Left ventricle myocardium inferior (tissue), 1 donor: ENCODE measurements around the gene IDH1. TPM values are rescaled to one million over a fixed set of nuclear protein-coding genes. Genes with fewer than 3 reads are reported as not detected.

Source experiments
- DNase-seq: peaks from one replicate; pipeline ENCODE4 v3.0.0-alpha.2; 2020
- H3K27ac ChIP-seq: fragments of 200-600 bp; replicated peaks from 2 replicates; pipeline ENCODE4 v1.8.0; 2021
- H3K27me3 ChIP-seq: fragments of 200-600 bp; 2 replicates; pipeline ENCODE4 v1.8.0; 2021; ENCODE audit warnings: low read depth
- H3K36me3 ChIP-seq: fragments of 200-600 bp; 2 replicates; pipeline ENCODE4 v1.8.0; 2021
- H3K4me1 ChIP-seq: fragments of 200-600 bp; 2 replicates; pipeline ENCODE4 v1.8.0; 2021
- H3K4me3 ChIP-seq: fragments of 200-600 bp; 2 replicates; pipeline ENCODE4 v1.8.0; 2021; ENCODE audit warnings: mild to moderate bottlenecking, moderate library complexity
- H3K9me3 ChIP-seq: fragments of 200-600 bp; replicated peaks from 2 replicates; pipeline ENCODE4 v1.8.0; 2021
- intact Hi-C: fragments of 100-400 bp; cut with micrococcal nuclease; formaldehyde crosslinking; loops from one replicate; pipeline ENCODE4 v1.11.0; 2022
- long read RNA-seq: library from polyadenylated mRNA; unstranded; transcript quantifications from one replicate; pipeline ENCODE4 v2.0.0, GENCODE V29; 2021
- total RNA-seq: library from RNA; stranded (reverse); fragmentation: NEBNext Ultra II Directional; extraction: Animal tissue kit (Norgen Biotek cat#: 25700); gene quantifications from one replicate; pipeline ENCODE4 v1.2.1, GENCODE V29; 2021
- TF ChIP-seq, protein P1 (sequence below): fragments of 200-600 bp; IDR thresholded peaks from 2 replicates; pipeline ENCODE4 v1.8.0; 2021; ENCODE audit warnings: antibody characterized with exemption, mild to moderate bottlenecking, borderline replicate concordance
- donor health status: DM: no; HTN: yes; CAD: no; lungs with severe emphysema.

The IDH1 gene
- 38.4 TPM for total RNA-seq
- long read RNA-seq, transcript IDH1-201 (10 exons, 2,382 nt) = major isoform, 53 of 67 reads
- long read RNA-seq, transcript IDH1-205 (10 exons, 2,298 nt) = minor isoform, 6 of 67 reads
- long read RNA-seq, partial matches to known transcripts = 3 of 67 reads
- long read RNA-seq, other reads (novel, unspliced or antisense) = 3 of 67 reads

DNA sequence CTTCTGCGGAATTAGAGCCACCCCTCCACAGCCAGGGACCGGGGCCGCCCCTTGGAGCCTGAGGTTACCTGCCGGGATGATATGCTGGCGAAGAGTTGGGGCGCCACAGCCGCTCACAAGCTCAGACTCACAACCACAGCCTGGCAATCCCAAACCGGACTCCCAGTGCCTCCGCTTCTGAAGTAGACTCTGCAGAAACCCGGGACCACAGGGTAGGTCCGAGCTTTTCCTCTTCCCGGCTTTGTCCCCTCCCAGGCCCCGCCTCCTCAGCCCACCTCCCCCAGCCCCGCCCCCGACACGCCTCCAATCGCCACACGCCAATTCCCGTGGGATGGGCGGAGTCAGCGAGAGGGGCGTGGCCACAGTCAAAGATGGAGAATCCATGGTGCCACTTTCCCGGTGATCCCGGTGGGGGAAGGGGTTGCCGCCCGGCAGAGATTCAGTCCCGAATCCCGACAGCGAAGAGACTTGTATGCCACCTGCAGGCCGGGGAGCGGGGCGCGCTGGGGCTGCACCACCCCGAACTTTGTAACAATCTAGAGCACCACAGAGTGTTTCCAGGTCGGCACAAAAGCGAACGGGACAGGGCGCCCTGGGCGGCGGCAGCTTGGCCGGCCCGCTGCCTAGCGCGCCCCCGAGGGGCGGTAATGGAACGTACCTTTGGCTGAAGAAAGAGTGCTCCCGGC, at the start of gene IDH1:
TSS of gene IDH1 (minus strand) at position 201 of the 686 bp plus-strand sequence. CDS start 3,520 bp downstream, outside the sequence.
- DNase-seq = peak; percentile 97
- no peaks in the 10 kb centered on the region for H3K27me3 ChIP-seq
- H3K9me3 ChIP-seq = no peaks in the 10 kb centered on the region
- H3K4me1 ChIP-seq = peaks cover 57% of the 10 kb centered on the region
- peak within 1 kb of the TSS; percentile 91 for H3K27ac ChIP-seq
- H3K4me3 ChIP-seq = peak within 1 kb of the TSS; percentile 88
- TF ChIP-seq, protein P1, sequence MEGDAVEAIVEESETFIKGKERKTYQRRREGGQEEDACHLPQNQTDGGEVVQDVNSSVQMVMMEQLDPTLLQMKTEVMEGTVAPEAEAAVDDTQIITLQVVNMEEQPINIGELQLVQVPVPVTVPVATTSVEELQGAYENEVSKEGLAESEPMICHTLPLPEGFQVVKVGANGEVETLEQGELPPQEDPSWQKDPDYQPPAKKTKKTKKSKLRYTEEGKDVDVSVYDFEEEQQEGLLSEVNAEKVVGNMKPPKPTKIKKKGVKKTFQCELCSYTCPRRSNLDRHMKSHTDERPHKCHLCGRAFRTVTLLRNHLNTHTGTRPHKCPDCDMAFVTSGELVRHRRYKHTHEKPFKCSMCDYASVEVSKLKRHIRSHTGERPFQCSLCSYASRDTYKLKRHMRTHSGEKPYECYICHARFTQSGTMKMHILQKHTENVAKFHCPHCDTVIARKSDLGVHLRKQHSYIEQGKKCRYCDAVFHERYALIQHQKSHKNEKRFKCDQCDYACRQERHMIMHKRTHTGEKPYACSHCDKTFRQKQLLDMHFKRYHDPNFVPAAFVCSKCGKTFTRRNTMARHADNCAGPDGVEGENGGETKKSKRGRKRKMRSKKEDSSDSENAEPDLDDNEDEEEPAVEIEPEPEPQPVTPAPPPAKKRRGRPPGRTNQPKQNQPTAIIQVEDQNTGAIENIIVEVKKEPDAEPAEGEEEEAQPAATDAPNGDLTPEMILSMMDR = peak; percentile 58
- peaks cover 23% of the 10 kb centered on the region for H3K36me3 ChIP-seq
- intact Hi-C loops = no loop called here

- H3K4me3 ChIP-seq = no peak overlapping the region
- TF ChIP-seq, protein P1 = no peak
- H3K9me3 ChIP-seq = no peaks in the 10 kb centered on the region
- H3K4me1 ChIP-seq = no peaks in the 10 kb centered on the region
- H3K27ac ChIP-seq = no peak overlapping the region
- DNase-seq = no peak
- intact Hi-C loops = no loop called here
- H3K27me3 ChIP-seq = no peaks in the 10 kb centered on the region
- peaks cover 69% of the 10 kb centered on the region for H3K36me3 ChIP-seq
These were observed 49.3 kb upstream of the IDH1 start for GRCh38 chr2:208304157-208304556.

DNA sequence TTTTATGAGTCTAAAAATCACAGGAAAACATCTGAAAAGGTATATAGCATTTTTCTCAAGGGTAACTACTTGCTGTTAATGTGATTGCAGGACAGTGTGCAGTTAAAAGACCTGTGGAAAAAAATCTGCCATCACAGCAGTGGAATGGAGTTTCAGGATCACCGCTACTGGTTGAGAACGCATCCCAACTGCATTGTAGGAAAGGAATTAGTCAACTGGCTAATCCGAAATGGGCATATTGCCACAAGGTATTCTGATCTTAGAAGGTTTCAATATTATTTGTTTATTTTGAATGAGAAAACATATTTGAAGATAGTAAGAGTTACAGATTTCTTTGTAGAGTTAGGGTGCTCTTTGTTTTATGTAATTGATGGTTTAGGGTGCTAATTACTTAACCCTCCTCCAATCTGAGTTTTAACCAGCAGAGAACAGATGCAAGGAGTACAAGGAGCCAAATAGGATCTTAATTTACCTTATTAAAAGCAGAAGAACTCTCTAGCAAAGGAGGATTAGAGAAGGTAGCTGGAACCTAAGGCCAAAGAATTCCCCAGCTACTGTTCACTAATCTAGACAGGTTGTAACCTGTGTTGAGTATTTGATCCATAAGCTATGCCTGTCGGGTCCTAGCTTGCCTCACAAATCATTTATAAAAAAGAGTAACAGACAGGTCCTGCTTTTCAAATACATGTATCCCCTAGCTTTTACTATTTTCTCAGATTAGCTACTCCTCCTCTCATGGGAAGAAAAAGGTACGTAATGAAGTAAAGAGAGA, 46.2 kb upstream of the IDH1 start:
- H3K27ac ChIP-seq = no peak overlapping the region
- no peak for DNase-seq
- no peaks in the 10 kb centered on the region for H3K9me3 ChIP-seq
- intact Hi-C loops = no loop called here
- peaks cover 80% of the 10 kb centered on the region for H3K36me3 ChIP-seq
- TF ChIP-seq, protein P1 = no peak
- no peak overlapping the region for H3K4me3 ChIP-seq
- no peaks in the 10 kb centered on the region for H3K4me1 ChIP-seq
- no peaks in the 10 kb centered on the region for H3K27me3 ChIP-seq

- H3K27me3 ChIP-seq = no peaks in the 10 kb centered on the region
- no peak overlapping the region for H3K27ac ChIP-seq
- no peak overlapping the region for H3K4me3 ChIP-seq
- intact Hi-C loops = no loop called here
- TF ChIP-seq, protein P1 = no peak
- H3K4me1 ChIP-seq = peaks cover 12% of the 10 kb centered on the region
- H3K9me3 ChIP-seq = no peaks in the 10 kb centered on the region
- H3K36me3 ChIP-seq = peaks cover 70% of the 10 kb centered on the region
- DNase-seq = no peak
These were observed 43.1 kb upstream of the IDH1 start for GRCh38 chr2:208297961-208298360.

- intact Hi-C loops = no loop called here
- no peaks in the 10 kb centered on the region for H3K9me3 ChIP-seq
These were observed 41.7 kb upstream of the IDH1 start for GRCh38 chr2:208296610-208297009.

More at GRCh38 chr2:208296610-208297009, 41.7 kb upstream of the IDH1 start:
- no peak for DNase-seq
- Histone ChIP-seq H3K4me3 (no peak overlapping the region), H3K27ac (no peak overlapping the region), H3K36me3 (peaks cover 60% of the 10 kb centered on the region), H3K4me1 (peaks cover 12% of the 10 kb centered on the region), H3K27me3 (no peaks in the 10 kb centered on the region)
- TF ChIP-seq, protein P1 = no peak
